BE2C (cell line): ENCODE measurements around the gene ACTL6B.
A peak's percentile ranks its signal among the peaks of the same experiment; 100 is the strongest.

Experiments
- DNase-seq: peaks from one replicate; pipeline ENCODE4 v3.0.0-alpha.2; 2020
- H3K27me3 ChIP-seq: fragments of 250-450 bp; sonication (Bioruptor Pico); 2 replicates; pipeline ENCODE4 v1.5.1; 2020; ENCODE audit warnings: mild to moderate bottlenecking
- H3K36me3 ChIP-seq: fragments of 250-450 bp; sonication (Bioruptor Pico); 2 replicates; pipeline ENCODE4 v1.5.1; 2020; ENCODE audit warnings: mild to moderate bottlenecking
- H3K4me1 ChIP-seq: fragments of 250-450 bp; sonication (Bioruptor Pico); 2 replicates; pipeline ENCODE4 v1.5.1; 2020
- H3K4me3 ChIP-seq: 2 replicates; pipeline ENCODE4 v1.5.1; 2011; ENCODE audit warnings: low read depth, low read length
- H3K9me3 ChIP-seq: fragments of 250-450 bp; sonication (Bioruptor Pico); 2 replicates; pipeline ENCODE4 v1.5.1; 2020
- TF ChIP-seq, protein P1 (sequence below): IDR thresholded peaks from 2 replicates; pipeline ENCODE4 v1.5.1; 2012; ENCODE audit warnings: mild to moderate bottlenecking, low read depth, low read length

ACTL6B gene

DNA sequence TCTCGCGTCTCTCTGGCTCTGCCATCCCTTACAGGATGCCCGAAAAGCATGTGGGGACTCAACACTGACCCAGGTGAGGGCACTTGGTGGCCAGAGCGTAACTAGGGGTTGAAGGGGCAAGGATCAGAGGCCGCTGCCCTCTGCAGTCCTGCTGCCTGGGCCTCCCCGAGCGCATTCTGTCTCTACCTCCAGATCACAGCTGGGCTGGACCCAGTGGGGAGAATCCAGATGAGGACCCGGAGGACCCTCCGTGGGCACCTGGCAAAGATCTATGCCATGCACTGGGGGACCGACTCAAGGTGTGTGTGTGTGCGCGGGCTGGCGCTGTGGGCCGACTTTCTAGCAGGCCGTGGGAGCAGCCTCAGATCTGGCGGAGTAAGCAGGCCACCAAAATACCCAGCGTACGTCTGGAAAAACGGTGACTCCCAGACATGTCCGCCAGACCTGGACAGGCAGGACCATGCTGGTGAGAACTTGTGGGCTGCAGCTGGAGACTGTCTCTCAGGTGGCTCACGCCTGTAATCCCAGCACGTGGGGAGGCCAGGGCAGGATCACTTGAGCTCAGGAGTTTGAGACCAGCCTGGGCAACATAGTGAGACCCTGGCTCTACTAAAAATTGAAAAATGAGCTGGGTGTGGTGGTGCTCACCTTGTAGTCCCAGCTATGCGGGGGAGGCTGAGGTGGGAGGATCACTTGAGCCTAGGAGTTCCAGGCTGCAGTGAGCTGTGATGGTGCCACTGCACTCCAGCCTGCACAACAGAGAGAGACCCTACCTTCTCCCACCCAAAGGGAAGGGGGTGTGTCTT is 20.5 kb upstream of the ACTL6B start:
- no peaks in the 10 kb centered on the region for H3K9me3 ChIP-seq
- no peak for DNase-seq
- peak overlapping the region; percentile 92 for H3K4me3 ChIP-seq
- no peaks in the 10 kb centered on the region for H3K27me3 ChIP-seq
- peaks cover 21% of the 10 kb centered on the region for H3K4me1 ChIP-seq
- TF ChIP-seq, protein P1, sequence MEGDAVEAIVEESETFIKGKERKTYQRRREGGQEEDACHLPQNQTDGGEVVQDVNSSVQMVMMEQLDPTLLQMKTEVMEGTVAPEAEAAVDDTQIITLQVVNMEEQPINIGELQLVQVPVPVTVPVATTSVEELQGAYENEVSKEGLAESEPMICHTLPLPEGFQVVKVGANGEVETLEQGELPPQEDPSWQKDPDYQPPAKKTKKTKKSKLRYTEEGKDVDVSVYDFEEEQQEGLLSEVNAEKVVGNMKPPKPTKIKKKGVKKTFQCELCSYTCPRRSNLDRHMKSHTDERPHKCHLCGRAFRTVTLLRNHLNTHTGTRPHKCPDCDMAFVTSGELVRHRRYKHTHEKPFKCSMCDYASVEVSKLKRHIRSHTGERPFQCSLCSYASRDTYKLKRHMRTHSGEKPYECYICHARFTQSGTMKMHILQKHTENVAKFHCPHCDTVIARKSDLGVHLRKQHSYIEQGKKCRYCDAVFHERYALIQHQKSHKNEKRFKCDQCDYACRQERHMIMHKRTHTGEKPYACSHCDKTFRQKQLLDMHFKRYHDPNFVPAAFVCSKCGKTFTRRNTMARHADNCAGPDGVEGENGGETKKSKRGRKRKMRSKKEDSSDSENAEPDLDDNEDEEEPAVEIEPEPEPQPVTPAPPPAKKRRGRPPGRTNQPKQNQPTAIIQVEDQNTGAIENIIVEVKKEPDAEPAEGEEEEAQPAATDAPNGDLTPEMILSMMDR: no peak
- peaks cover 42% of the 10 kb centered on the region for H3K36me3 ChIP-seq

- H3K4me3 ChIP-seq: peak overlapping the region; percentile 92
- TF ChIP-seq, protein P1: no peak
- no peaks in the 10 kb centered on the region for H3K27me3 ChIP-seq
- peaks cover 21% of the 10 kb centered on the region for H3K4me1 ChIP-seq
- H3K36me3 ChIP-seq: peaks cover 37% of the 10 kb centered on the region
- H3K9me3 ChIP-seq: no peaks in the 10 kb centered on the region
- peak; percentile 84 for DNase-seq
Measured at GRCh38 chr7:100675581-100676350, 19.5 kb upstream of the ACTL6B start.

DNA sequence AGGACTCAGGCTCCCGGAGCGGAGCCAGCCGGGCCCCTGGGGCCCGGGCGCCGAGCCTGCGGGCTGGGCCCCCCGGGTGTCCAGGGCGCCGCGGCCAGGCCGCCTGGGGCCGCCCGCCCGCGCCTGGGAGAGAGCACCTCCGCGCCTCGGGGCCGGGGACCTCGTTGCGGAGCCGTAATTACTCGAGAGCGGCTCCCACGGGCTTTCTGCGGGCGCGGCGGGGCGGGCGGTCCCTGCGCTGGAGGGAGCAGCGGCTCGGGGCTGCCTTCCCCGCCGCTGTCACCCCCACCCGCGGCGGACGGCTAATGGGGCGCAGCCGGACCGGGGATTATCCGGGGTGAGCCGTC is 18.8 kb upstream of the ACTL6B start:
- Histone ChIP-seq H3K4me3 (peak overlapping the region; percentile 92), H3K9me3 (no peaks in the 10 kb centered on the region), H3K4me1 (peaks cover 21% of the 10 kb centered on the region), H3K36me3 (peaks cover 31% of the 10 kb centered on the region), H3K27me3 (no peaks in the 10 kb centered on the region)
- TF ChIP-seq, protein P1: no peak
- no peak for DNase-seq

DNA sequence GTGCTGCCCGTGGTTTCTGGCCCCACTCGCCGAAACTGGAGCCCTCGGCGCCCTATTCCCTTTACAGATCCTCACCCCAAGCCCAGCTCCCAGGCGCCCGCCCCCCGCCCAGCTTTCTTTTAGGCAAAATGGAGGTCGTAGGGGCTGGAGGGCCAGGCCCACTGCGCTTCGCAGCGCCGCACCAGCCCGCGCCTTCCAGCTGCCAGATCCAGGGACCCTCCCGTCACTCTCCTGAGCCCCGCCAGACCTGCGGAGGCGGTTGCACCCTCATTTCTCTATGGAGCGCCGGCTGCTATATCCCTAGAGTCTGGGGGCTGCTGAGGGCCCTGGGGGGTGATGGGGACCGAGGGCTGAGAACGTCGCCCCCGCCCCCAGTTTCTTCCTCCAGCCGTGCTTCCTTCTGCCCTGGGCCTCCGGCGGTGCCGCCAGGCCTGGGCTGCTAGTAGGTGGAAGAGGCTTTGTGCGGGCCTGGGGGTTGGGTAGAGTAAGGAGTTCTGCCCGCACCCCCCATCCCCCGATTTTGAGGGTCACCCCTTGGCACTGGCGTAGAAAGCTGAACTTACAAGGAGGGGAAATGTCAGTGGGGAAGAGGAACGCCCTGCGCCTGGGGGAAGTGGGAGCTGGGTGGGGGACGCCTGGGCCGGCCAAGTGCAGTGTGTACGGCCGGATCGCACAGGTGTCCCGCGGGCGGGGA is 18.3 kb upstream of the ACTL6B start:
- Histone ChIP-seq H3K9me3 (no peaks in the 10 kb centered on the region), H3K36me3 (peaks cover 28% of the 10 kb centered on the region), H3K4me3 (peak overlapping the region; percentile 92), H3K27me3 (no peaks in the 10 kb centered on the region), H3K4me1 (peaks cover 20% of the 10 kb centered on the region)
- TF ChIP-seq, protein P1: no peak
- no peak for DNase-seq

- no peak for DNase-seq
- Histone ChIP-seq H3K9me3 (no peaks in the 10 kb centered on the region), H3K4me3 (peak overlapping the region; percentile 92), H3K27me3 (no peaks in the 10 kb centered on the region), H3K4me1 (peaks cover 15% of the 10 kb centered on the region), H3K36me3 (peaks cover 24% of the 10 kb centered on the region)
- TF ChIP-seq, protein P1: no peak
Measured at GRCh38 chr7:100673942-100674410, 17.7 kb upstream of the ACTL6B start.
